ENCODE measurements around the gene KRTAP5-1. TPM values are rescaled to one million over a fixed set of nuclear protein-coding genes. Genes with fewer than 3 reads are reported as not detected.

Gene KRTAP5-1
- total RNA-seq, 1 experiment from 2014 or later = not detected

DNA sequence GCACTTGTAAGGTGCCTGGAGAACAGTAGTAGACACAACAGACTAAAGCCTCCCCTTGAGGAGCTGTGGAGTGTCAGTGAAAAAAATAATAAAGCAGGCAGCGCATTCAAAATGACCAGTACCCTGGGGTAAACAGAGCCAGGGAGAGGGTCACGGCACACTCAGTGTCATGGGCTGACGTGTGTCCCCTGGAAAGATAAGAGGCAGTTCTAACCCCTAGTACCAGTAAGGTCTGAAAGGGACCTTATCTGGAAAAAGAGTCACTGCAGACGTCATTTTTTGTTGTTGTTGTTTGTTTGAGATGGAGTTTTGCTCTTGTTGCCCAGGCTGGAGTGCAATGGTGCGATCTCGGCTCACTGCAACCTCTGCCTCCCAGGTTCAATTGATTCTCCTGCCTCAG is 45.0 kb downstream of the KRTAP5-1 start:
- DNase-seq (ENCODE audit: low read depth, low spot score) (no peak), ATAC-seq (no peak)
- Histone ChIP-seq H3K36me3 (ENCODE audit: control insufficient read depth in 1 of 2, insufficient read depth in 2 of 2, low read length in 2 of 2) (no peaks in the 10 kb centered on the region), H3K4me1 (ENCODE audit: control insufficient read depth in 1 of 2, insufficient read depth in 2 of 2, low read length in 2 of 2) (peaks cover 0 to 3% of the 10 kb centered on the region in 2 experiments; a peak in 2 of 4 replicates), H3K27me3 (ENCODE audit: insufficient read depth, low read length) (no peaks in the 10 kb centered on the region), H3K4me3 (replicated peaks in 1 of 2; ENCODE audit: low read depth in 1 of 2, low read length in 2 of 2) (no peak overlapping the region), H3K9me3 (ENCODE audit: control insufficient read depth in 1 of 2, insufficient read depth in 1 of 2, low read depth in 1 of 2, low read length in 2 of 2) (no peaks in the 10 kb centered on the region), H4K20me1 (ENCODE audit: insufficient read depth) (no peaks in the 10 kb centered on the region), H3K4me2 (ENCODE audit: low read length) (no peak overlapping the region), H2AFZ (ENCODE audit: low read depth, low read length, poor library complexity, severe bottlenecking) (no peak overlapping the region), H3K27ac (ENCODE audit: low read depth, low read length) (no peak overlapping the region), H3K79me2 (ENCODE audit: insufficient read depth, low read length) (peaks cover 23% of the 10 kb centered on the region; the same call in 1 of the 2 replicates), H3K9me2 (ENCODE audit: insufficient read depth) (no peaks in the 10 kb centered on the region), H3K9ac (ENCODE audit: low read length) (no peak overlapping the region)
- CTCF ChIA-PET = no interaction called here
- intact Hi-C loops (cut with micrococcal nuclease) = no loop called here
- RAD21 ChIA-PET (ENCODE audit: low non-redundant PET in 1 of 2, low total read pairs in 2 of 2, uncharacterized antibody in 2 of 2, unreplicated experiment in 2 of 2) = no interaction called here
- BruUV-seq (replicated peaks) = no TSS peak
- POLR2A ChIA-PET = no interaction called here
- TF ChIP-seq ELF1 (IDR thresholded peaks at IDR 0.05; ENCODE audit: borderline replicate concordance, low read depth) (no peak), EGR1 (IDR thresholded peaks at IDR 0.05; ENCODE audit: low read depth) (no peak), FOSL1 (IDR thresholded peaks at IDR 0.05; ENCODE audit: low read depth) (no peak), EZH2 (IDR thresholded peaks at IDR 0.05) (no peak), CEBPB (IDR thresholded peaks at IDR 0.05; ENCODE audit: low read depth) (no peak), ATF3 (IDR thresholded peaks at IDR 0.05) (no peak), EZH2phosphoT487 (IDR thresholded peaks at IDR 0.05; ENCODE audit: borderline replicate concordance) (no peak), MAX (IDR thresholded peaks at IDR 0.05) (no peak), ZFX (IDR thresholded peaks at IDR 0.05) (no peak), REST (IDR thresholded peaks at IDR 0.05; ENCODE audit: low read depth) (no peak), POLR2AphosphoS5 (IDR thresholded peaks at IDR 0.05; ENCODE audit: low read depth, low read length) (no peak)
- TF ChIP-seq, protein P1, sequence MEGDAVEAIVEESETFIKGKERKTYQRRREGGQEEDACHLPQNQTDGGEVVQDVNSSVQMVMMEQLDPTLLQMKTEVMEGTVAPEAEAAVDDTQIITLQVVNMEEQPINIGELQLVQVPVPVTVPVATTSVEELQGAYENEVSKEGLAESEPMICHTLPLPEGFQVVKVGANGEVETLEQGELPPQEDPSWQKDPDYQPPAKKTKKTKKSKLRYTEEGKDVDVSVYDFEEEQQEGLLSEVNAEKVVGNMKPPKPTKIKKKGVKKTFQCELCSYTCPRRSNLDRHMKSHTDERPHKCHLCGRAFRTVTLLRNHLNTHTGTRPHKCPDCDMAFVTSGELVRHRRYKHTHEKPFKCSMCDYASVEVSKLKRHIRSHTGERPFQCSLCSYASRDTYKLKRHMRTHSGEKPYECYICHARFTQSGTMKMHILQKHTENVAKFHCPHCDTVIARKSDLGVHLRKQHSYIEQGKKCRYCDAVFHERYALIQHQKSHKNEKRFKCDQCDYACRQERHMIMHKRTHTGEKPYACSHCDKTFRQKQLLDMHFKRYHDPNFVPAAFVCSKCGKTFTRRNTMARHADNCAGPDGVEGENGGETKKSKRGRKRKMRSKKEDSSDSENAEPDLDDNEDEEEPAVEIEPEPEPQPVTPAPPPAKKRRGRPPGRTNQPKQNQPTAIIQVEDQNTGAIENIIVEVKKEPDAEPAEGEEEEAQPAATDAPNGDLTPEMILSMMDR (IDR thresholded peaks at IDR 0.05 in 2 of 3, conservative IDR thresholded peaks at IDR 0.05 in 1 of 3; ENCODE audit: borderline replicate concordance in 1 of 3, insufficient read depth in 1 of 3, low read depth in 2 of 3, low read length in 2 of 3) = no peak

Measured in HCT116 (cell line).